ENCODE measurements around the gene UBN2. TPM values are rescaled to one million over a fixed set of nuclear protein-coding genes. Genes with fewer than 3 reads are reported as not detected.

Gene UBN2
- total RNA-seq, 4 donors from 2014 or later = 21.7 to 34.1 (median 22.5) TPM

DNA sequence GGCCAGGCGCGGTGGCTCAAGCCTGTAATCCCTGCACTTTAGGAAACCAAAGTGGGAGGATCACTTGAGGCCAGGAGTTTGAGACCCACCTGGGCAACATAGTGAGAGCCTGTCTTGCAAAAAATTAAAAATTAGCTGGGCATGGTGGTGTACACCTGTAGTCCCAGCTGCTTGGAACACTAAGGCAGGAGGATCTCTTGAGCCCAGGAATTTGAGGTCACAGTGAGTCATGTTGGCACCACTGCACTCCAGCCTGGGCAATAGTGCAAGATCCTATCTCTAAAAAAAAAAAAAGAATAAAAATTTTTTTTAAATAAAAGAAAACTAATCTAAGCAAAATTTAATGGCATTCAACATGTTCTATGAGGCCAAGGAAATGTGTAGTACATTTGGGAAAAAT is 44.9 kb upstream of the UBN2 start:
- no peak overlapping the region for H3K4me3 ChIP-seq (ENCODE audit: low read depth, poor library complexity, severe bottlenecking)
- TF ChIP-seq, protein P1, sequence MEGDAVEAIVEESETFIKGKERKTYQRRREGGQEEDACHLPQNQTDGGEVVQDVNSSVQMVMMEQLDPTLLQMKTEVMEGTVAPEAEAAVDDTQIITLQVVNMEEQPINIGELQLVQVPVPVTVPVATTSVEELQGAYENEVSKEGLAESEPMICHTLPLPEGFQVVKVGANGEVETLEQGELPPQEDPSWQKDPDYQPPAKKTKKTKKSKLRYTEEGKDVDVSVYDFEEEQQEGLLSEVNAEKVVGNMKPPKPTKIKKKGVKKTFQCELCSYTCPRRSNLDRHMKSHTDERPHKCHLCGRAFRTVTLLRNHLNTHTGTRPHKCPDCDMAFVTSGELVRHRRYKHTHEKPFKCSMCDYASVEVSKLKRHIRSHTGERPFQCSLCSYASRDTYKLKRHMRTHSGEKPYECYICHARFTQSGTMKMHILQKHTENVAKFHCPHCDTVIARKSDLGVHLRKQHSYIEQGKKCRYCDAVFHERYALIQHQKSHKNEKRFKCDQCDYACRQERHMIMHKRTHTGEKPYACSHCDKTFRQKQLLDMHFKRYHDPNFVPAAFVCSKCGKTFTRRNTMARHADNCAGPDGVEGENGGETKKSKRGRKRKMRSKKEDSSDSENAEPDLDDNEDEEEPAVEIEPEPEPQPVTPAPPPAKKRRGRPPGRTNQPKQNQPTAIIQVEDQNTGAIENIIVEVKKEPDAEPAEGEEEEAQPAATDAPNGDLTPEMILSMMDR (IDR thresholded peaks at IDR 0.05) = no peak
- no peak for TF ChIP-seq POLR2A (IDR thresholded peaks at IDR 0.05)
- WGBS, 2 donors = 85 to 92% methylated on average over 2 of the region's 2 CpGs
- no peak for DNase-seq (ENCODE audit: low spot score in 2 of 2)
- intact Hi-C loops (cut with DNase I; ENCODE audit: low total_unique reads) = no loop called here

DNA sequence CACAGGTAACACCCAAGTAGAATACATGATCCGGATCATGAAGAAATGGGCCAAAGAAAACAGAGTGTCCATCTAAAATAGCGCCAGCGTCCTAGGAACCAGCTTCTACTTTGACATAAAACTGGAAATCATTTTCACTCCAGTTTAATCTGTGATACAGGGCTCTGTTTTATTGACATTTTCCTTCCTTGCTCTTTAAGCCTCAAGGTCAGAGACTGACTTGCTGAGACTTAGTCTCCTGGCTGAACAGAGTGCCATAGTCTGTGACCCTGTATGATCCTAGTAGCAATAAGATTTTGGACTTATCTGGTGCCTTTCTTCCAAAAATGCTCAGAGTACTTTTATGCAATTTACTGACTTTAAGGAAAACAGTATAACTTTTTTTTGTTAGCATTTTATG is 41.7 kb upstream of the UBN2 start:
- no peak for DNase-seq (ENCODE audit: low spot score in 2 of 2)
- intact Hi-C loops (cut with DNase I; ENCODE audit: low total_unique reads) = no loop called here
- no peak for TF ChIP-seq POLR2A (IDR thresholded peaks at IDR 0.05)
- TF ChIP-seq, protein P1 (IDR thresholded peaks at IDR 0.05) = no peak
- H3K4me3 ChIP-seq (ENCODE audit: low read depth, poor library complexity, severe bottlenecking) = no peak overlapping the region
- WGBS, 2 donors = 96 to 98% methylated on average over 3 of the region's 3 CpGs

DNA sequence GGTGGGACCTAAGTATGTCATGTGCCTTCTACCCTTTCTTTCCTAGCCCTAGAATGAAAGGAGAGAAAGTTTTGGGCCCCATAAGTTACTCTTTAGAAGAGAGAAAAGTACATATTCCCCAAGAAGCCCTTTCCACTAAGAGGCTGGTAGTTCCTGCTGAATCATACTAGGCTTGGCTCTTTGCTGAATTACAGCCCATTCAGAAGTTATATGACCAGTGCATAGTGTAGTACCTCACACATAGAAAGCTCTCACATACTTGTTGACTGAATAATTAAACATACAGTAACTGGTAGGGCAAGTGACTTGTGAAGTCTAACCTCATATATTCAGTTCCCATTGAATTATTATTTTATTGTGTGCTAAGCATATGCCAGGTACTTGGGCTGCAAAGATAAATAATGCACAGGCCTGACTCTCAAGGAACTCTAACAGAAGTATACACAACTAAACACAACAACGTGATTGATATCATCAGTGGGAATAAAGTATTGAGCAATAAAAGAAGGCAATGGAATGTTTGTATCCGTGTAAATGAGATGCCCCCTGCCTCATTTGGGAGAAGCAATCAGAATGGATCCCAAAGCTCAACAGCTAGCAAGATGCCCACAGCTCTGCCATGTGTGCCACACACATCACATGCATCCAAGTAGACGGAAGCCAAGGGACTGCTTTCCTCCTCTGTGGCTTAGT is 38.9 kb upstream of the UBN2 start:
- DNase-seq (ENCODE audit: low spot score in 2 of 2) = no peak
- no peak for TF ChIP-seq POLR2A (IDR thresholded peaks at IDR 0.05)
- TF ChIP-seq, protein P1 (IDR thresholded peaks at IDR 0.05) = no peak
- H3K4me3 ChIP-seq (ENCODE audit: low read depth, poor library complexity, severe bottlenecking) = no peak overlapping the region
- 71 to 92% methylated on average over 3 of the region's 3 CpGs for WGBS, 2 donors
- intact Hi-C loops (cut with DNase I; ENCODE audit: low total_unique reads) = no loop called here

DNA sequence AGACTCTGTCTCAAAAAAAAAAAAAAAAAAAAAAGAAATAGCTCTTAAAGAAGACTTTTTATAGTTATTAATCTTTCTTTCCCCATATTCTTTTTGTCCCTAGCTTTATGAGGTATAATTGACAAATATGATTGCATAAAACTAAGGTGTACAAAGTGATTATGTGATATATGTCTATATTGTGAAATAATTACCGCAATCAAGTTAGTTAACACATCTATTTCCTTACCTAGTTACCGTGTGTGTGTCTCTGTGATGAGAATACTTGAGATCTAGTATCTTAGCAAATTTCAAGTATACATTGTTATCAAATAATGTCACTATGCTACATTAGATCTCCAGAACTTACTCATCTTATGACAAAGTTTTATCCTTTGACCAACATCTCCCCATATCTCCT is 30.7 kb upstream of the UBN2 start:
- no peak overlapping the region for H3K4me3 ChIP-seq (ENCODE audit: low read depth, poor library complexity, severe bottlenecking)
- DNase-seq (ENCODE audit: low spot score in 2 of 2) = no peak
- 84 to 85% methylated on average over 2 of the region's 2 CpGs for WGBS, 2 donors
- TF ChIP-seq, protein P1 (IDR thresholded peaks at IDR 0.05) = no peak
- TF ChIP-seq POLR2A (IDR thresholded peaks at IDR 0.05) = no peak
- intact Hi-C loops (cut with DNase I; ENCODE audit: low total_unique reads) = no loop called here

DNA sequence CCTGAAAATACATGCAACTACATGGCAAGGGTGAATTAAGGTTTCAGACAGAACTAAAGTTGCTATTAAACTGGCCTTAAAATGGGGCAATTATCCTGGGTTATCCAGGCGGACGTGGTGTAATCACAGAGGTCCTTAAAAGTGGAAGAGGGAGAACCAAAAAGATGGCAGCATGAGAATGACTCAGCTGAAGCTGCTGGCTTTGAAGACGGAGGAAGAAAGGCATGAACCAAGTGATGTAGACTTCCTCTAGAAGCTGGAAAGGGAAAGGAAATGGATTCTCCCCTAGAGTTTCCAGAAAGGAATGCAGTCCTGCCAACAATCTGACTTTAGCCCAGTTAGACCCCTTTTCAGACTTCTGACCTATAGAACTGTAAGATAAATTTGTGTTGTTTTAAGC is 27.0 kb upstream of the UBN2 start:
- H3K4me3 ChIP-seq (ENCODE audit: low read depth, poor library complexity, severe bottlenecking) = no peak overlapping the region
- TF ChIP-seq POLR2A (IDR thresholded peaks at IDR 0.05) = no peak
- TF ChIP-seq, protein P1 (IDR thresholded peaks at IDR 0.05) = no peak
- DNase-seq (ENCODE audit: low spot score in 2 of 2) = no peak
- intact Hi-C loops (cut with DNase I; ENCODE audit: low total_unique reads) = no loop called here
- 84 to 85% methylated on average over 3 of the region's 3 CpGs for WGBS, 2 donors

DNA sequence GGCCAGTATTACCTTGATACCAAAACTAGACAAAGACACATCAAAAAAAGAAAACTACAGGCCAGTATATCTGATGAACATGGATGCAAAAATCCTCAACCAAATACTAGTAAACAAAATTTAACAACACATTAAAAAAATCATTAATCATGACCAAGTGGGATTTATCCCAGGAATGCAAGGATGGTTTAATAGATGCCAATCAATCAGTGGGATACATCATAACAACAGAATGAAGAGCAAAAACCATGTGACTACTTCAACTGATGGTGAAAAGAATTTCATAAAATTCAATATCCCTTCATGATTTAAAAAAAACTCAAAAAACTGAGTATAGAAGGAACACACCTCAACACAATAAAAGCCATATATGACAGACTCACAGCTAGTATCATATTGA is 25.2 kb upstream of the UBN2 start:
- TF ChIP-seq, protein P1 (IDR thresholded peaks at IDR 0.05) = no peak
- no peak for TF ChIP-seq POLR2A (IDR thresholded peaks at IDR 0.05)
- H3K4me3 ChIP-seq (ENCODE audit: low read depth, poor library complexity, severe bottlenecking) = no peak overlapping the region
- intact Hi-C loops (cut with DNase I; ENCODE audit: low total_unique reads) = no loop called here
- no peak for DNase-seq (ENCODE audit: low spot score in 2 of 2)

Data from lower leg skin (tissue), 4 donors.